ENCODE results near the gene IGFBP5. TPM values are rescaled to one million over a fixed set of nuclear protein-coding genes. Genes with fewer than 3 reads are reported as not detected.
A peak's percentile ranks its signal among the peaks of the same experiment; 100 is the strongest.

IGFBP5 gene
- total and polyA plus RNA-seq, 10 donors = 5.0 to 114 (median 28.9) TPM

GRCh38 chr2:216700088-216700567 lies 4.8 kb upstream of the IGFBP5 start:
- Histone ChIP-seq H3K27me3 (replicated peaks in 1 of 7) (peaks cover 0 to 64% (median 5%) of the 10 kb centered on the region in 7 donors), H3K27ac (no peak overlapping the region), H3K36me3 (no peaks in the 10 kb centered on the region), H3K4me1 (peaks cover 0 to 45% (median 14%) of the 10 kb centered on the region in 6 donors), H3K4me3 (no peak overlapping the region), H3K9me3 (no peaks in the 10 kb centered on the region)
- DNase-seq = no peak
- 56 to 67% (median 62%) methylated on average over 7 of the region's 7 CpGs for WGBS, 5 donors
- intact Hi-C loops (cut with DNase I; ENCODE audit: low total_unique reads) = no loop called here
- TF ChIP-seq CTCF (IDR thresholded peaks at IDR 0.05 in 8 of 11, conservative IDR thresholded peaks at IDR 0.05 in 3 of 11) = no peak
- no peak for TF ChIP-seq POLR2A (IDR thresholded peaks at IDR 0.05)
- TF ChIP-seq POLR2AphosphoS5 (IDR thresholded peaks at IDR 0.05) = no peak

- Histone ChIP-seq H3K27ac (peak overlapping the region; percentile 4 to 61 (median 52)), H3K4me1 (peaks cover 12 to 58% (median 23%) of the 10 kb centered on the region in 6 donors), H3K27me3 (replicated peaks in 1 of 7) (peaks cover 0 to 76% (median 17%) of the 10 kb centered on the region in 7 donors), H3K36me3 (no peaks in the 10 kb centered on the region), H3K9me3 (no peaks in the 10 kb centered on the region), H3K4me3 (no peak overlapping the region)
- TF ChIP-seq CTCF (IDR thresholded peaks at IDR 0.05 in 8 of 11, conservative IDR thresholded peaks at IDR 0.05 in 3 of 11) (peak in 7 of 11 experiments; percentile 32 to 62 (median 53)), POLR2AphosphoS5 (IDR thresholded peaks at IDR 0.05) (no peak), POLR2A (IDR thresholded peaks at IDR 0.05) (no peak)
- no peak for DNase-seq
- intact Hi-C loops (cut with DNase I; ENCODE audit: low total_unique reads) = loop anchor here (5.0 to 10.0 kb wide), 2 partner anchors 466 to 813 kb away; no protein-coding TSS in a partner anchor
- WGBS, 5 donors = 14 to 21% (median 17%) methylated on average over 5 of the region's 5 CpGs
Observed at GRCh38 chr2:216698895-216699294, 3.5 kb upstream of the IGFBP5 start.

- DNase-seq = no peak
- no peaks in the 10 kb centered on the region for H3K36me3 ChIP-seq
- intact Hi-C loops (cut with DNase I; ENCODE audit: low total_unique reads) = loop anchor here (5.0 to 10.0 kb wide), 2 partner anchors 467 to 814 kb away; no protein-coding TSS in a partner anchor
- peaks cover 0 to 82% (median 22%) of the 10 kb centered on the region in 7 donors for H3K27me3 ChIP-seq (replicated peaks in 1 of 7)
- TF ChIP-seq POLR2A (IDR thresholded peaks at IDR 0.05) = no peak
- no peak for TF ChIP-seq CTCF (IDR thresholded peaks at IDR 0.05 in 8 of 11, conservative IDR thresholded peaks at IDR 0.05 in 3 of 11)
- no peak for TF ChIP-seq POLR2AphosphoS5 (IDR thresholded peaks at IDR 0.05)
- peak overlapping the region; percentile 4 to 61 (median 52) for H3K27ac ChIP-seq
- 26 to 37% (median 29%) methylated on average over 6 of the region's 6 CpGs for WGBS, 5 donors
- peaks cover 17 to 64% (median 29%) of the 10 kb centered on the region in 6 donors for H3K4me1 ChIP-seq
- no peak overlapping the region for H3K4me3 ChIP-seq
- no peaks in the 10 kb centered on the region for H3K9me3 ChIP-seq
Observed at GRCh38 chr2:216698293-216698692, 2.9 kb upstream of the IGFBP5 start.

- Histone ChIP-seq H3K4me1 (peaks cover 23 to 77% (median 40%) of the 10 kb centered on the region in 6 donors), H3K9me3 (no peaks in the 10 kb centered on the region), H3K4me3 (no peak overlapping the region), H3K36me3 (no peaks in the 10 kb centered on the region), H3K27ac (peak overlapping the region in 5 of 8 donors; percentile 20 to 68 (median 33)), H3K27me3 (replicated peaks in 1 of 7) (peaks cover 0 to 95% (median 35%) of the 10 kb centered on the region in 7 donors)
- TF ChIP-seq CTCF (IDR thresholded peaks at IDR 0.05 in 8 of 11, conservative IDR thresholded peaks at IDR 0.05 in 3 of 11) (peak in 7 of 11 experiments; percentile 8 to 50 (median 43)), POLR2AphosphoS5 (IDR thresholded peaks at IDR 0.05) (no peak), POLR2A (IDR thresholded peaks at IDR 0.05) (no peak)
- DNase-seq = no peak
- intact Hi-C loops (cut with DNase I; ENCODE audit: low total_unique reads) = loop anchor here (5.0 to 10.0 kb wide), 2 partner anchors 468 to 815 kb away; no protein-coding TSS in a partner anchor
- 32 to 40% (median 38%) methylated on average over 7 of the region's 7 CpGs for WGBS, 5 donors
Observed at GRCh38 chr2:216696751-216697560, 1.6 kb upstream of the IGFBP5 start.

Measured in spleen (tissue), 11 donors.